Measurements from ENCODE around the gene ANAPC1.
"Not testable (repeated sequence)": the region's sequence is repeated elsewhere in the genome, so short reads cannot be mapped to it uniquely, and the experiment has no call there.

Gene ANAPC1

DNA sequence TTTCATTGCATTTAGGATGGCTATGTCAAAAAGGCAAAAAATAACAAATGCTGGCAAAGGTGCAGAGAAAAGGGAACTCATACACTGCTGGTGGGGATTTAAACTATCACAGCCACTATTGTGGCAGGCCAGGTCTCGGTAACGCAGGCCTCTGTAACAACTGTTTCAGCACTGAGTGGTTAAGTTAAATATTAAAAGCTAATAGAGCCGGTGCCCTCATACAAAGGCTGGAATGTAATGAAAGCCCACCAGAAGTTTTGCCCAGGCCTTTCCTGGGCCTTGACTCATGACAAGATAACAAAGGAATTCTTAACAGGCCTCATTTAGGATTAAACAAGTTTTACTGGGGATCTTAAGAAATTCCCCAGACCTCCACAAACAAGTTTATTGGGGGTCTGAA, 25.1 kb upstream of the ANAPC1 start:
- Histone ChIP-seq H3K4me2 (ENCODE audit: low read depth, low read length) (no peak overlapping the region), H3K79me2 (ENCODE audit: low read length) (peaks cover 50% of the 10 kb centered on the region), H3K36me3 (replicated peaks; ENCODE audit: insufficient read depth, low read length) (no peaks in the 10 kb centered on the region), H3K4me1 (ENCODE audit: low read length) (peaks cover 21% of the 10 kb centered on the region), H4K20me1 (ENCODE audit: insufficient read depth, low read length) (no peaks in the 10 kb centered on the region), H3K9ac (ENCODE audit: low read length) (no peak overlapping the region), H3F3A (ENCODE audit: insufficient read depth, low read length) (peaks cover 15% of the 10 kb centered on the region), H3K4me3 (ENCODE audit: low read length) (no peak overlapping the region), H2AFZ (ENCODE audit: low read length) (no peak overlapping the region), H3K27me3 (replicated peaks; ENCODE audit: insufficient read depth, low read length) (no peaks in the 10 kb centered on the region), H3K9me2 (replicated peaks; ENCODE audit: insufficient read depth, low read length) (no peaks in the 10 kb centered on the region), H3K27ac (ENCODE audit: low read length) (no peak overlapping the region), H3K9me3 (replicated peaks; ENCODE audit: insufficient read depth, low read length) (no peaks in the 10 kb centered on the region)
- DNase-seq = no peak
- TF ChIP-seq EZH2phosphoT487 (IDR thresholded peaks at IDR 0.05; ENCODE audit: low read length) (no peak), EZH2 (optimal IDR thresholded peaks at IDR 0.05; ENCODE audit: low read depth, low read length) (no peak), CTCF (IDR thresholded peaks at IDR 0.05; ENCODE audit: low read length) (no peak)

DNA sequence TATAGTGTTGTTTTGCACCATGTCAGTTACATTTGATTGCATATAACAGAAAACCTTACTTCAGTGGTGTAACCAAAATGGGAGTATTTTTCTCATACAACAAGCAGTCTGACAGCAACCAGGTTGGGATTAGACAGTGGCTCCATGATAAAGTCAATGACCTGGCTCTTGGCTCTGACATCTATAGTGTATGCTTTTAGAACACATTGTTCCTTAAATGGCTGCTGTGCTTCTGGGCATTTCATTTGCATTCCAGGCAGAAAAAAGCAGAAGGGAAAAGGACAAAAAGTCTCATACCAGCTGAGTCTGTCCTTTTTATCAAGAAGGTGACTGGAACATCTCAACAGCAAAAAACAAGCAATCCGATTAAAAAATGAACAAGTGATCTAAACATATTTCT, 24.6 kb upstream of the ANAPC1 start:
- no peaks in the 10 kb centered on the region for H3K36me3 ChIP-seq (replicated peaks; ENCODE audit: insufficient read depth, low read length)
- no peaks in the 10 kb centered on the region for H3K9me2 ChIP-seq (replicated peaks; ENCODE audit: insufficient read depth, low read length)
- no peaks in the 10 kb centered on the region for H3K27me3 ChIP-seq (replicated peaks; ENCODE audit: insufficient read depth, low read length)
- no peaks in the 10 kb centered on the region for H3K9me3 ChIP-seq (replicated peaks; ENCODE audit: insufficient read depth, low read length)
- no peak overlapping the region for H3K4me2 ChIP-seq (ENCODE audit: low read depth, low read length)
- H3K4me3 ChIP-seq (ENCODE audit: low read length) = no peak overlapping the region
- no peaks in the 10 kb centered on the region for H4K20me1 ChIP-seq (ENCODE audit: insufficient read depth, low read length)
- H3K9ac ChIP-seq (ENCODE audit: low read length) = no peak overlapping the region
- H3F3A ChIP-seq (ENCODE audit: insufficient read depth, low read length) = peaks cover 15% of the 10 kb centered on the region
- H3K27ac ChIP-seq (ENCODE audit: low read length) = no peak overlapping the region
- no peak for DNase-seq
- no peak for TF ChIP-seq EZH2 (optimal IDR thresholded peaks at IDR 0.05; ENCODE audit: low read depth, low read length)
- no peak for TF ChIP-seq EZH2phosphoT487 (IDR thresholded peaks at IDR 0.05; ENCODE audit: low read length)
- TF ChIP-seq CTCF (IDR thresholded peaks at IDR 0.05; ENCODE audit: low read length) = no peak
- H2AFZ ChIP-seq (ENCODE audit: low read length) = no peak overlapping the region
- peaks cover 53% of the 10 kb centered on the region for H3K79me2 ChIP-seq (ENCODE audit: low read length)
- H3K4me1 ChIP-seq (ENCODE audit: low read length) = peaks cover 24% of the 10 kb centered on the region

GRCh38 chr2:111905990-111906735, 22.2 kb upstream of the ANAPC1 start:
- no peak for TF ChIP-seq EZH2 (optimal IDR thresholded peaks at IDR 0.05; ENCODE audit: low read depth, low read length)
- no peak for TF ChIP-seq EZH2phosphoT487 (IDR thresholded peaks at IDR 0.05; ENCODE audit: low read length)
- no peak for TF ChIP-seq CTCF (IDR thresholded peaks at IDR 0.05; ENCODE audit: low read length)
- H3K9me3 ChIP-seq (replicated peaks; ENCODE audit: insufficient read depth, low read length) = no peaks in the 10 kb centered on the region
- peak overlapping the region; percentile 1; the same call in 1 of the 2 replicates for H3K9ac ChIP-seq (ENCODE audit: low read length)
- H4K20me1 ChIP-seq (ENCODE audit: insufficient read depth, low read length) = no peaks in the 10 kb centered on the region
- no peaks in the 10 kb centered on the region for H3K36me3 ChIP-seq (replicated peaks; ENCODE audit: insufficient read depth, low read length)
- peak overlapping the region; percentile 3 for H2AFZ ChIP-seq (ENCODE audit: low read length)
- H3K4me2 ChIP-seq (ENCODE audit: low read depth, low read length) = peak overlapping the region; percentile 50
- DNase-seq = peak; percentile 55
- H3K79me2 ChIP-seq (ENCODE audit: low read length) = peaks cover 65% of the 10 kb centered on the region
- H3K9me2 ChIP-seq (replicated peaks; ENCODE audit: insufficient read depth, low read length) = no peaks in the 10 kb centered on the region
- no peaks in the 10 kb centered on the region for H3K27me3 ChIP-seq (replicated peaks; ENCODE audit: insufficient read depth, low read length)
- H3F3A ChIP-seq (ENCODE audit: insufficient read depth, low read length) = peaks cover 15% of the 10 kb centered on the region
- peak overlapping the region; percentile 59 for H3K27ac ChIP-seq (ENCODE audit: low read length)
- peak overlapping the region; percentile 2; the same call in 1 of the 2 replicates for H3K4me3 ChIP-seq (ENCODE audit: low read length)
- peaks cover 26% of the 10 kb centered on the region for H3K4me1 ChIP-seq (ENCODE audit: low read length)

- H3K9me2 ChIP-seq (replicated peaks; ENCODE audit: insufficient read depth, low read length); H3K27me3 ChIP-seq (replicated peaks; ENCODE audit: insufficient read depth, low read length); H3K9me3 ChIP-seq (replicated peaks; ENCODE audit: insufficient read depth, low read length); H3K36me3 ChIP-seq (replicated peaks; ENCODE audit: insufficient read depth, low read length); DNase-seq; H4K20me1 ChIP-seq (ENCODE audit: insufficient read depth, low read length): not testable (repeated sequence)
- Histone ChIP-seq H3K79me2 (ENCODE audit: low read length) (peaks cover 66% of the 10 kb centered on the region), H3F3A (ENCODE audit: insufficient read depth, low read length) (peaks cover 20% of the 10 kb centered on the region), H3K9ac (ENCODE audit: low read length) (peak overlapping the region; percentile 1; the same call in 1 of the 2 replicates), H3K4me3 (ENCODE audit: low read length) (peak overlapping the region; percentile 2; the same call in 1 of the 2 replicates), H3K27ac (ENCODE audit: low read length) (peak overlapping the region; percentile 59; the same call in 1 of the 2 replicates), H2AFZ (ENCODE audit: low read length) (0 out of 2 replicates have a peak overlapping the region, but pooled peaks have one; percentile 3), H3K4me2 (ENCODE audit: low read depth, low read length) (peak overlapping the region; percentile 50), H3K4me1 (ENCODE audit: low read length) (peaks cover 29% of the 10 kb centered on the region)
These were observed 21.5 kb upstream of the ANAPC1 start for GRCh38 chr2:111905475-111905869.

All from MM.1S (cell line).